GM21360 (cell line): Measurements from ENCODE around the gene MYOZ3.

Experiments
- ATAC-seq: cut with Tn5 transposase; IDR thresholded peaks from one replicate; pipeline ENCODE4 v1.9.1; 2021; ENCODE audit warnings: mild to moderate bottlenecking, moderate library complexity; ENCODE audit not compliant: unreplicated experiment

Gene MYOZ3

DNA sequence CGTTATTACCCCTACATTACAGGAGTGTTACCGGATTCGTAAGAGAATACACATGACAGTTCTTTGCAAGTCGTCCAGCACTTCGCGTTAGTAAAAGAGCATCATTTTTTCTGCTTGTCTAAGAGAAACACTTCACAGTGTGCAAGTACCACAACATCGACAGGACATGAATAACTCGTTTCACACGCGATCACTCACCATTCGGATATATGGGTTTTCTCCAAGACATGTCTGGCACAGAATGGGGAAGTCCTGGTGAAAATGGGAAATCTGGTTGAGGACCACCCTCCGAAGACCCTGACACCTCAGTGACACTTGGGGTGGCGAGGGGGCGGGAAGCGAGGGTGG lies 39.2 kb downstream of the MYOZ3 start:
- ATAC-seq: no peak

DNA sequence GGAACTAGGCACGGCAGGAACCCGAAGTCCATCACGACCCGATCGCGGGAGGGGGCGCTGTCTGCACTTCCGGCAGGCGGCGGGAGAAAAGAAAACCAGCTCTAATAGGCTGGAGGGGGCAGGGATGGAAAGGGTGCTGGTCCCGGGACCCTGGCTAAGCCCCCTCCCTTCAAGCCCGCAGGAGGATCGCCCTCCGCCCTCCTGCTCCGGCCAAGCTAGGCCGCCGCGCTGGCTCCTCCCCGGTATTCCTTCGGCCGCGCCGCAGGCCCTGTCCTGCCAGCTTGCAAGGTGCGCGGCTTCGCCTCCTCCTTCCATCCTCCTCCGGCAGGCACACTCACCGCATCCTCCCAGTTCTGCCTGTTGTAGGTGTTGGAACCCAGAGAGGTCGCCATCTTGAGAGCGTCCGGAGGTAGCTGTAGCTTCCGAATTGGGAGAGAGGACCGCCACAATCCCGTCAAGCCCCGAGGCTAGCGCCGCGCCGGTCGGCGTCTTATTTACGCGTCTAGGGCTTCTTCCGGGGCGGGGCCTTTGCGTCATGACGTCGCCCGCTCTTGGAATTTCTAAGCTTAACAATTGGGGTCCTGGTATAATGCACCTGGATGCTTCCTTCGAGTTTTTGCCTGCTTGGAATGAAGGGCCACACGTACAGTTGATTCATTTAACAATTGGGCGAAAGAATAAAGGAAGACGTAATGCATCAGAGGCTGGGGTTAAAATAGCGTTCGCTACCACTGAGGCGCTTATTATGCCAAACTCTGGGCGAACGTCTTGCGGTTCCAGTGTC lies 39.7 kb downstream of the MYOZ3 start, which contains the start of gene RBM22:
TSS of gene RBM22 (minus strand) at position 469 of the 784 bp plus-strand sequence. CDS start at position 392, 77 bp downstream.
- peak; percentile 94 for ATAC-seq

DNA sequence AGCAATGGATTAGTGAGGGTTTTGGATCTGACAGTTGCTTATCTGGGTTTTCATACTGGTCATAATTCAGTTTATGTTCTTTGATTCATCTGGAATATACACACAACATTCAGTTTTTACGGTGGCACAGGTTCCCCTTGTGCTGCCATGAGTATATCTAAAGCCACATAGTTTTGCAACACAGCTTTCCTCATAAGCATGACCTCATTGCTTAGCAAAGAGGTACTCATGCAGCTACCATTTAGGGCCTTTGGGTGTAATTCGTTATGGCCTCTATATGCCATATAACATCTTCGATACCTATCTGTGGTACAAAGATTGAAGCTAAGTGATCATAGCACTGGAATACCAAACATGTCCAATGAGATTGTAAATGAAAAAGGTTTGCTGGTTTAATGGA lies 42.7 kb downstream of the MYOZ3 start:
- ATAC-seq: no peak

GRCh38 chr5:150706776-150707390 lies 45.8 kb downstream of the MYOZ3 start:
- ATAC-seq: no peak

DNA sequence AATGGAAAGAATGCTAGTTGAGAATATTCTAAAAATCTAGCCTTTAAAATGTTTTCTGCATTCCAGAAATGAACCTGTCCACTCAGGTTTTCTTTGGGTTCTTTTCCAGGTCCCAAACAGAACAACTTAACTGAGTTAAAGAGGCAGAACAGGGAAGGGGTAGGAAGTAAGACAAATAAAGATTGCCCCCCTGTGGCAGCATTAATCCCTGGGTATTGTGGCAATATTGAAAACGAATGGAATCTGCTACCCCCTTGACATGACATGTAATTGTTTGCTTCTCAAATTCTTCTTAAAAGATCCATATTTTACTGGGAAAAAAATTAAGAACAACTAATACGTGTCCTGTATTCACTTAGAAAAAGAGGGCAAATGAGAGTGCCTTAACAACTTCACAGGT lies 49.1 kb downstream of the MYOZ3 start:
- ATAC-seq: no peak

DNA sequence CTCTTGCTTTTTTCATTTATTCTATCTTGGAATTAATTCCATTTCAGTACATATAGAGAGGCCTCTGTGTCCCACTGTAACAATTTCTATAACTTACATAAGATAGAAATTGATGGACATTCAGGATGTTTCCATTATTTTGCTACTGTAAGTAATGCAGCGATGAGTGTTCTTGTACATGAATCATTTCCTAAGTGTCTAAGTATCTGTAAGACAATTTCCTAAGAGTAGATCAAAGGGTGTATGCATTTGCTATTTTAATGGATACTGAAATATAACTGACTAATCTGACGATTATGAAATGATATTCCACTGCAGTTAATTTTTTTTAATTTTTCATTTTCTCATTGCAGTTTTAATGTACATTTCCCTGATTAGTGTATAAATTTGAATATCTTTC lies 62.8 kb downstream of the MYOZ3 start:
- ATAC-seq: no peak
